EL (cell line): Measurements from ENCODE around the gene GPR18.
A peak's percentile ranks its signal among the peaks of the same experiment; 100 is the strongest.
"Not testable (repeated sequence)": the region's sequence is repeated elsewhere in the genome, so short reads cannot be mapped to it uniquely, and the experiment has no call there.

Experiments
- DNase-seq: peaks from one replicate; pipeline ENCODE4 v3.0.0-alpha.2; 2016

GPR18 gene

GRCh38 chr13:99227331-99227900 lies 30.8 kb downstream of the GPR18 start:
- peak; percentile 9 for DNase-seq

- no peak for DNase-seq
Measured at GRCh38 chr13:99226513-99226912, 31.7 kb downstream of the GPR18 start.

- no peak for DNase-seq
Measured at GRCh38 chr13:99225078-99225477, 33.1 kb downstream of the GPR18 start.

GRCh38 chr13:99224021-99224420 lies 34.2 kb downstream of the GPR18 start:
- no peak for DNase-seq

GRCh38 chr13:99223587-99223986 lies 34.6 kb downstream of the GPR18 start:
- no peak for DNase-seq

GRCh38 chr13:99221567-99222239 lies 36.5 kb downstream of the GPR18 start:
- no peak for DNase-seq

- no peak for DNase-seq
Measured at GRCh38 chr13:99220199-99220935, 37.8 kb downstream of the GPR18 start.

GRCh38 chr13:99218969-99219368 lies 39.2 kb downstream of the GPR18 start:
- no peak for DNase-seq

- DNase-seq = no peak
Measured at GRCh38 chr13:99218545-99218944, 39.6 kb downstream of the GPR18 start.

- DNase-seq = no peak
Measured at GRCh38 chr13:99218126-99218525, 40.1 kb downstream of the GPR18 start.

GRCh38 chr13:99217461-99218110 lies 40.6 kb downstream of the GPR18 start:
- DNase-seq = no peak

GRCh38 chr13:99215184-99215830 lies 42.9 kb downstream of the GPR18 start:
- no peak for DNase-seq

GRCh38 chr13:99214731-99215130 lies 43.4 kb downstream of the GPR18 start:
- DNase-seq = no peak

- no peak for DNase-seq
Measured at GRCh38 chr13:99214232-99214631, 43.9 kb downstream of the GPR18 start.

- no peak for DNase-seq
Measured at GRCh38 chr13:99211421-99212035, 46.7 kb downstream of the GPR18 start.

- DNase-seq = not testable (repeated sequence)
Measured at GRCh38 chr13:99210627-99211026, 47.6 kb downstream of the GPR18 start.

- no peak for DNase-seq
Measured at GRCh38 chr13:99208845-99209527, 49.2 kb downstream of the GPR18 start.

GRCh38 chr13:99208185-99208584 lies 50.0 kb downstream of the GPR18 start:
- DNase-seq = no peak

- no peak for DNase-seq
Measured at GRCh38 chr13:99207511-99207910, 50.7 kb downstream of the GPR18 start.

- no peak for DNase-seq
Measured at GRCh38 chr13:99206873-99207272, 51.3 kb downstream of the GPR18 start.

- no peak for DNase-seq
Measured at GRCh38 chr13:99206226-99206625, 52.0 kb downstream of the GPR18 start.

GRCh38 chr13:99205621-99206220 lies 52.5 kb downstream of the GPR18 start:
- DNase-seq = no peak
